GM21381 (cell line): Measurements from ENCODE around the gene BLACAT1.
"Not testable (repeated sequence)": the region's sequence is repeated elsewhere in the genome, so short reads cannot be mapped to it uniquely, and the experiment has no call there.

Experiments
- ATAC-seq: cut with Tn5 transposase; IDR thresholded peaks from one replicate; pipeline ENCODE4 v1.9.1; 2021; ENCODE audit warnings: mild to moderate bottlenecking, moderate library complexity; ENCODE audit not compliant: unreplicated experiment

Gene BLACAT1

GRCh38 chr1:205421798-205422197 lies 34.0 kb downstream of the BLACAT1 start, which contains the start of gene LEMD1:
LEMD1 (minus strand) TSS chr1:205422056; CDS start chr1:205420536, 1,520 bp downstream.
- ATAC-seq: no peak

GRCh38 chr1:205420938-205421337 lies 34.9 kb downstream of the BLACAT1 start:
- ATAC-seq: no peak

- ATAC-seq: no peak
These were observed 37.8 kb downstream of the BLACAT1 start for GRCh38 chr1:205417870-205418635.

- ATAC-seq: no peak
These were observed 39.5 kb downstream of the BLACAT1 start for GRCh38 chr1:205416322-205416721.

- ATAC-seq: no peak
These were observed 45.1 kb downstream of the BLACAT1 start for GRCh38 chr1:205410581-205411298.

- ATAC-seq: no peak
These were observed 47.9 kb downstream of the BLACAT1 start for GRCh38 chr1:205407970-205408369.

GRCh38 chr1:205406252-205406651 lies 49.6 kb downstream of the BLACAT1 start:
- ATAC-seq: not testable (repeated sequence)
